ENCODE data around the gene KAT8. TPM values are rescaled to one million over a fixed set of nuclear protein-coding genes. Genes with fewer than 3 reads are reported as not detected.
A peak's percentile ranks its signal among the peaks of the same experiment; 100 is the strongest.
"Not testable (repeated sequence)": the region's sequence is repeated elsewhere in the genome, so short reads cannot be mapped to it uniquely, and the experiment has no call there.

Gene KAT8
- total RNA-seq, 3 donors from 2014 or later: 61.1 to 83.1 (median 69.6) TPM

DNA sequence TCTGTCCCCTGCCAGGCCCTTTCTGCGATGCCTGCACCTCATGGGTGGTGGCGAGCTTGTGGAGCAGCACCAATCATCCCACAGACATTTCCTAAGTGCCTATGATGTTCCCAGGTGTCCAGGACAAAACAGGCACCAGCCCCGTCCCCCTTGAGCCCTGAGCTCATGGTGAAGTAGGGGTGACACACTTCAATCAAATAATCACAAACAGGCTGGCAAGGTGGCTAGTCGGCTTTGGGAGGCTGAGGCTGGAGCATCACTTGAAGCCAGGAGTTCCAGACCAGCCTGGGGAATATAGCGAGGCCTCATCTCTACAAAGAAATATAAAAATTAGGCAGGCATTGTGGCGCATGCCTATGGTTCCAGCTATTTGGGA lies 18.8 kb downstream of the KAT8 start:
- Histone ChIP-seq H3K4me1 (ENCODE audit: low read depth) (peaks cover 55% of the 10 kb centered on the region), H3K36me3 (ENCODE audit: low read depth) (no peaks in the 10 kb centered on the region)
- intact Hi-C loops (cut with DNase I, micrococcal nuclease): no loop called here

DNA sequence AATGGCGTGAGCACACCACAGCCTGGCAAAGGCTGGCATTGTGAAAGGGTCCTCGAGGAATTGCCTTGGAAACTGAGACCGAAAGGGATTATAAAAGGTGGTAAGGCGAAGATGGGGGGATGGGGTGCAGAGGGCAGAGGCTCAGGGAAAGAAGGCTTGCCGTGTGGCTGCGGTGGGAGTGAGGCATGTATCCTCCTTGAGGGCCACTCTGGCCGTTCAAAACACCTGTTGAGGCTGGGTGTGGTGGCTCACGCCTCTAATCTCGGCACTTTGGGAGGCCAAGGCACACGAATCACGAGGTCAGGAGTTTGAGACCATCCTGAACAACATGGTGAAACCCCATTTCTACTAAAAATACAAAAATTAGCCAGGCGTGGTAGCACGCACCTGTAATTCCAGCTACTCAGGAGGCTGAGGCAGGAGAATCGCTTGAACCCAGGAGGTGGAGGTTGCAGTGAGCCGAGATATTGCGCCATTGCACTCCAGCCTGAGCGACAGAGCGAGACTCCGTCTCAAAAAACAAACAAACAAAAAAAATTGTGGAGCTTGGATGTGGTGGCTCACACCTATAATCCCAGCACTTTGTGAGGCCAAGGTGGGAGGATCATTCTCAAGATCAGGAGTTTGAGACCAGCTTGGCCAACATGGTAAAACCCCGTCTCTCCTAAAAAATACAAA lies 19.5 kb downstream of the KAT8 start:
- H3K4me1 ChIP-seq (ENCODE audit: low read depth): peaks cover 55% of the 10 kb centered on the region
- H3K36me3 ChIP-seq (ENCODE audit: low read depth); ATAC-seq; H3K9me3 ChIP-seq; intact Hi-C loops (cut with DNase I, micrococcal nuclease); H3K4me3 ChIP-seq; DNase-seq: not testable (repeated sequence)

More for the DNA sequence above, 18.8 kb downstream of the KAT8 start:
- H3K9me3 ChIP-seq: no peaks in the 10 kb centered on the region
- TF ChIP-seq, protein P1, sequence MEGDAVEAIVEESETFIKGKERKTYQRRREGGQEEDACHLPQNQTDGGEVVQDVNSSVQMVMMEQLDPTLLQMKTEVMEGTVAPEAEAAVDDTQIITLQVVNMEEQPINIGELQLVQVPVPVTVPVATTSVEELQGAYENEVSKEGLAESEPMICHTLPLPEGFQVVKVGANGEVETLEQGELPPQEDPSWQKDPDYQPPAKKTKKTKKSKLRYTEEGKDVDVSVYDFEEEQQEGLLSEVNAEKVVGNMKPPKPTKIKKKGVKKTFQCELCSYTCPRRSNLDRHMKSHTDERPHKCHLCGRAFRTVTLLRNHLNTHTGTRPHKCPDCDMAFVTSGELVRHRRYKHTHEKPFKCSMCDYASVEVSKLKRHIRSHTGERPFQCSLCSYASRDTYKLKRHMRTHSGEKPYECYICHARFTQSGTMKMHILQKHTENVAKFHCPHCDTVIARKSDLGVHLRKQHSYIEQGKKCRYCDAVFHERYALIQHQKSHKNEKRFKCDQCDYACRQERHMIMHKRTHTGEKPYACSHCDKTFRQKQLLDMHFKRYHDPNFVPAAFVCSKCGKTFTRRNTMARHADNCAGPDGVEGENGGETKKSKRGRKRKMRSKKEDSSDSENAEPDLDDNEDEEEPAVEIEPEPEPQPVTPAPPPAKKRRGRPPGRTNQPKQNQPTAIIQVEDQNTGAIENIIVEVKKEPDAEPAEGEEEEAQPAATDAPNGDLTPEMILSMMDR (IDR thresholded peaks at IDR 0.05): no peak
- ATAC-seq (no peak), DNase-seq (no peak)
- H3K4me3 ChIP-seq: no peak overlapping the region

DNA sequence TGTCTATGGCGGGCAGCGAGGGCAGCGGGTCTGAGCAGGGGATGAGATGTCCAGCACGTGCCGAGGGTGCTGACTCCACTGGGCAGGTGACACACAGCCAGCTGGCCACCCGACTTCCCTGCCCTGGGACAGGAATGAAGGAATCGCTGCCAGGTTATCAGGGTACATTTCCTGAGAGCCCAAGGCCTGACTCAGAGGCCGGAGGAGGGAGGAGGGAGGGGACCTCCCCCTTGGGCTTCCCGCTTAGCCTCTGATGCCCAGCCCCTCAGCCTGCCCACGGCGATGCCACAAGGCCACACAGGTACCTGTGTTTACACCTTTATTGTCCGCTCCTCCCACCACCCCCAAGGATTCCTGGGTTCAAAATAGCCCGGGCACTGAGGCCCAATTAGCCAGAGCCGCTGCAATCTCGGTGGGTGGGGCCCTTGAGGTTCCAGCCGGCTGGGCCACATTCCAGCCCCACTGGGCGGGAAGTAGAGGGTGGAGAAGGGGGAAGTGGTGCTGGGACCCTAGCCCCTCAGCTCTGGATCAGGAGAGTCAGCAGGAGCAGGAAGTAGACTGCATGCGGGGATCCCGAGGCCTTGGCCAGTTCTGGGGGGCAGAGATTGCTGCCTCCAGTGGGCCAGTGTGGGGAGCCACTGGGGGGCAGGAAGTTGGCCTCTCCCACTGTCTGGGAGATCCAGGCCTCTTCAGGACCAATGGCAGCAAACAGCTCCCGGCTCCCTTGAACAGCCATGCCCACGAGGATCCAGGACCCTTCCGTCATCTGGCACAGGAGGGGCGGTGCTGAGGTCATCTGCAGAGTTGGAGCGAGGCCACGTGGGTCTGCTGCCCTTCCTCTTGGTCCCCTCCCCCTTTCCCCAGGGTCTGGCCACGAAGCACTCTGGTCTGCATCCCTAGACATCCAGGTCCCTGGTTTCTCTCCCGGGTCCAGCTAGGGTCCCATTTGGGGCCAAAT lies 21.4 kb downstream of the KAT8 start:
- no peak overlapping the region for H3K4me3 ChIP-seq

DNA sequence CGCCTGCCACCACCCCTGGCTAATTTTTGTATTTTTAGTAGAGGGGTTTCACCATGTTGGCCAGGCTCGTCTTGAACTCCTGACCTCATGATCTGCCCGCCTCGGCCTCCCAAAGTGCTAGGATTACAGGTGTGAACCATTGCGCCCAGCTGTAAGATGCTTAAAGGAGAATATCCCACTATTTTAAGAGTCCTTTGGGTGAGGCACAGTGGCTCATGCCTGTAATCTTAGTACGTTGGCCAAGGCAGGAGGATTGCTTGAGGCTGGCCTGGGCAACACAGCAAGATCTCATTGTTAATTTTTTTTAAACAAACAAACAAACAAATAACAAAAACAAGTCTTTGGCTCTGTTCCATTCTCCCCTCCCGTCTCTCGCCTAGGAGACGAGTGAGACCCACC lies 23.6 kb downstream of the KAT8 start:
- not testable (repeated sequence) for H3K4me3 ChIP-seq; DNase-seq; ATAC-seq; H3K36me3 ChIP-seq (ENCODE audit: low read depth); H3K9me3 ChIP-seq
- H3K4me1 ChIP-seq (ENCODE audit: low read depth): peaks cover 34% of the 10 kb centered on the region
- intact Hi-C loops (cut with DNase I, micrococcal nuclease): loop anchor here in 1 of 2 donors (10.0 kb wide), 1 partner anchor 156 kb away; the partner anchor contains the start of gene HSD3B7

More for the DNA sequence above, 21.4 kb downstream of the KAT8 start:
- ATAC-seq (peak; percentile 49), DNase-seq (peak; percentile 91 to 93 (median 91))
- H3K36me3 ChIP-seq (ENCODE audit: low read depth): peaks cover 3% of the 10 kb centered on the region
- peaks cover 36% of the 10 kb centered on the region for H3K4me1 ChIP-seq (ENCODE audit: low read depth)
- TF ChIP-seq, protein P1 (IDR thresholded peaks at IDR 0.05): no peak
- intact Hi-C loops (cut with DNase I, micrococcal nuclease): no loop called here
- H3K9me3 ChIP-seq: no peaks in the 10 kb centered on the region

GRCh38 chr16:31141489-31142108 lies 24.1 kb downstream of the KAT8 start:
- intact Hi-C loops (cut with DNase I, micrococcal nuclease): loop anchor here in 1 of 2 donors (10.0 kb wide), 1 partner anchor 157 kb away; the partner anchor contains the start of gene HSD3B7
- ATAC-seq (peak; percentile 3), DNase-seq (peak; percentile 35 to 71 (median 69))
- Histone ChIP-seq H3K9me3 (no peaks in the 10 kb centered on the region), H3K4me1 (ENCODE audit: low read depth) (peaks cover 32% of the 10 kb centered on the region), H3K36me3 (ENCODE audit: low read depth) (peaks cover 3% of the 10 kb centered on the region), H3K4me3 (no peak overlapping the region)
- TF ChIP-seq, protein P1 (IDR thresholded peaks at IDR 0.05): no peak
